ENCODE data around the gene GTF2F1.

Gene GTF2F1

DNA sequence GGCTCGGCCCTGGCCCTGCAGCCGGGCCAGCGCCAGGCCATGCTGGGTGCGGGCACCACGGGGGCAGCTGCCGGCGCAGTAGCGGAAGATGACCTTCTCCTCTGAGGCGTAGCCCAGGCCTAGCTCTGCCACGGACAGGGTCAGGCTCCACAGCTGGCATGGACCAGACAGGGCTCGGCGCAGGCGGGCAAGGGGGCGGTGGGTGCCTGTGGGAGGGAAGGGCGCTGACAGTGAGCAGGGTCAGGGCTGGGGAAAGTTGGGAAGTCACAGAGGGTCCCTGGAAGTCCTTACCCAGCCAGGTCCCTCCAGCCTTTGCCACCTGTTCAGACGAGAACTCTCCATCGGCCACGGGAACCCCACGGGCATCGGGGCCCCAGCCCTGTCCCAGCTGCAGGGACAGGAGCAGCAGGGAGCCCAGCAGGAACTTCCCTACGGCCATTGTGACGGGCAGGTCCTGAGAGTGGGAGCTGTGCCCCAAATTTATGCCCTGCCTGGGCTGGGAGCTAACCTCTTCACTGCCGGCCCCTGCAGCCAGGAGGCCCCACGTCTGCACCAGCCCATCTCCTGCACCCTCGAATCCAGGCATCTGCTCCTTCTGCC, 17.5 kb downstream of the GTF2F1 start, which contains the start of gene PSPN:
TSS of gene PSPN (minus strand) at position 523 of the 600 bp plus-strand sequence. CDS start at position 439, 84 bp downstream.
- Mint-ChIP-seq H3K27me3 (ENCODE audit: low read depth) (no peaks in the 10 kb centered on the region), H3K4me1 (peaks cover 34% of the 10 kb centered on the region), H3K27ac (peak within 1 kb of the TSS; percentile 90 to 92 (median 91)), H3K36me3 (ENCODE audit: low read depth) (peaks cover 26% of the 10 kb centered on the region), H3K4me3 (peak within 1 kb of the TSS; percentile 35 to 63 (median 58)), H3K9me3 (peaks cover 3% of the 10 kb centered on the region)
- TF ChIP-seq, protein P1, sequence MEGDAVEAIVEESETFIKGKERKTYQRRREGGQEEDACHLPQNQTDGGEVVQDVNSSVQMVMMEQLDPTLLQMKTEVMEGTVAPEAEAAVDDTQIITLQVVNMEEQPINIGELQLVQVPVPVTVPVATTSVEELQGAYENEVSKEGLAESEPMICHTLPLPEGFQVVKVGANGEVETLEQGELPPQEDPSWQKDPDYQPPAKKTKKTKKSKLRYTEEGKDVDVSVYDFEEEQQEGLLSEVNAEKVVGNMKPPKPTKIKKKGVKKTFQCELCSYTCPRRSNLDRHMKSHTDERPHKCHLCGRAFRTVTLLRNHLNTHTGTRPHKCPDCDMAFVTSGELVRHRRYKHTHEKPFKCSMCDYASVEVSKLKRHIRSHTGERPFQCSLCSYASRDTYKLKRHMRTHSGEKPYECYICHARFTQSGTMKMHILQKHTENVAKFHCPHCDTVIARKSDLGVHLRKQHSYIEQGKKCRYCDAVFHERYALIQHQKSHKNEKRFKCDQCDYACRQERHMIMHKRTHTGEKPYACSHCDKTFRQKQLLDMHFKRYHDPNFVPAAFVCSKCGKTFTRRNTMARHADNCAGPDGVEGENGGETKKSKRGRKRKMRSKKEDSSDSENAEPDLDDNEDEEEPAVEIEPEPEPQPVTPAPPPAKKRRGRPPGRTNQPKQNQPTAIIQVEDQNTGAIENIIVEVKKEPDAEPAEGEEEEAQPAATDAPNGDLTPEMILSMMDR (IDR thresholded peaks at IDR 0.05; ENCODE audit: unreplicated experiment in 3 of 3), result no peak

- Mint-ChIP-seq H3K36me3 (ENCODE audit: low read depth) (peaks cover 19% of the 10 kb centered on the region), H3K9me3 (peaks cover 2% of the 10 kb centered on the region), H3K27me3 (ENCODE audit: low read depth) (no peaks in the 10 kb centered on the region), H3K4me3 (peak overlapping the region; percentile 35 to 58 (median 56)), H3K4me1 (peaks cover 36% of the 10 kb centered on the region), H3K27ac (peak overlapping the region in 2 of 3 experiments; percentile 19 to 46)
- TF ChIP-seq, protein P1 (IDR thresholded peaks at IDR 0.05; ENCODE audit: unreplicated experiment in 3 of 3), result no peak
Observed at GRCh38 chr19:6374711-6375410, 18.1 kb downstream of the GTF2F1 start.

- Mint-ChIP-seq H3K27ac (peak overlapping the region; percentile 46 to 96 (median 92)), H3K4me3 (peak overlapping the region; percentile 86 to 90 (median 89)), H3K4me1 (peaks cover 38% of the 10 kb centered on the region), H3K9me3 (no peaks in the 10 kb centered on the region), H3K36me3 (ENCODE audit: low read depth) (peaks cover 16% of the 10 kb centered on the region), H3K27me3 (ENCODE audit: low read depth) (no peaks in the 10 kb centered on the region)
- TF ChIP-seq, protein P1 (IDR thresholded peaks at IDR 0.05; ENCODE audit: unreplicated experiment in 3 of 3), result no peak
Observed at GRCh38 chr19:6374161-6374709, 18.7 kb downstream of the GTF2F1 start.

DNA sequence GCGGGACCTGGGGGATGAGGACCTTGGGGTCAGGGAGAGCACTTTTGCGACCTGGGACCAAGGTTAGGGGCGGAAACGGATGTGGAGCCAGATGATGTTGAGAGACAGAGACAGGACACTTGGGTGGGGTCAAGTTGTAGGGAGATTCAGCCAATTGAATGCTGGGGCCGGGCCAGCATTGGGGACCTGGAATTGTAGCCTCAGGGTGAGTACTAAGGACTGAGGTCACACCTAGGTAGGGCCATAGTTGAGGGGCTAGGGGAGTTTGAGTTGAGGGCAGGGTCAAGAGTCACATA, 19.2 kb downstream of the GTF2F1 start:
- peaks cover 38% of the 10 kb centered on the region for H3K4me1 Mint-ChIP-seq
- peak overlapping the region; percentile 92 to 98 (median 96) for H3K27ac Mint-ChIP-seq
- H3K36me3 Mint-ChIP-seq (ENCODE audit: low read depth), result peaks cover 16% of the 10 kb centered on the region
- peak overlapping the region; percentile 86 to 90 (median 89) for H3K4me3 Mint-ChIP-seq
- no peaks in the 10 kb centered on the region for H3K9me3 Mint-ChIP-seq
- TF ChIP-seq, protein P1 (IDR thresholded peaks at IDR 0.05; ENCODE audit: unreplicated experiment in 3 of 3), result no peak
- H3K27me3 Mint-ChIP-seq (ENCODE audit: low read depth), result no peaks in the 10 kb centered on the region

DNA sequence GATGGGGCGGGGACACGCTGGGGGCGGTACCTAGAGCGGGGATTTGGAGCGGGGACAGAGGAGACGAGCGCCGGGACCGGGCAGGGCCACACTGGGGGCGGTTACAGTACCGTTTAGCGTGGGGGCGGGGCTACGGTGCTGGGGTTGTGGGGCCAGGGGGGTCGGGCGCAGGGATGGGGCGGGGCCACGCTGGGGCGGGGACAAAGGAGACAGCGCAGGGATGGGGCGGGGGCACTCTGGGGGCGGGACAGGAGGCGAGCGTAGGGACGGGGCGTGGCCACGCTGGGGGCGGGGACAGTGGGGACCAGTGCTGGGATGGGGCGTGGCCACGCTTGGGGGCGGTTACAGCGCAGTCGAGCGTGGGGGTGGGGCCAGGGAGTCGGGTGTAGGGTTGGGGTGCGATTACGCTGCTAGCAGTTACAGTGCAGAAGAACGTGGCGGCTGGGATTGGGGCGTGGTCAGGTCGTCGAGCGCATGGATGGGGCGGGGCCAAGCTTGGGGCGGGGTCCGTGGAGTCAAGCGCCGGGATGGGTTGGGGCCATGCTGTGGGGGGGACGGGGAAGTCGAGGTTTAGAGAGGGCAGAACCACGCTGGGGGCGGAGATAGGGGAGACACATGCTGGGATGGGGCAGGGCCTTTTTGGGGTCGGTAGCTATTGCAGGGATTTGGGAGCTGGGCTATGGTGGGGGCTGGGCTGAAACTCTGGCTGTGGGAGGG, 19.7 kb downstream of the GTF2F1 start:
- H3K9me3 Mint-ChIP-seq, result no peaks in the 10 kb centered on the region
- H3K36me3 Mint-ChIP-seq (ENCODE audit: low read depth), result peaks cover 14% of the 10 kb centered on the region
- peak overlapping the region; percentile 86 to 90 (median 89) for H3K4me3 Mint-ChIP-seq
- TF ChIP-seq, protein P1 (IDR thresholded peaks at IDR 0.05; ENCODE audit: unreplicated experiment in 3 of 3), result no peak
- H3K4me1 Mint-ChIP-seq, result peaks cover 32% of the 10 kb centered on the region
- H3K27ac Mint-ChIP-seq, result peak overlapping the region; percentile 92 to 98 (median 96)
- no peaks in the 10 kb centered on the region for H3K27me3 Mint-ChIP-seq (ENCODE audit: low read depth)

Measured in nephron (organoid).